Neural progenitor cell (in vitro differentiated cells): Measurements from ENCODE around the gene PLXNA4. TPM values are rescaled to one million over a fixed set of nuclear protein-coding genes. Genes with fewer than 3 reads are reported as not detected.

Experiments
- DNase-seq: peaks from one replicate; pipeline ENCODE4 v3.0.0-alpha.2; 2016; ENCODE audit warnings: low spot score
- H2AFZ ChIP-seq: fragments of 200-600 bp; sonication (generic); replicated peaks from 2 replicates; pipeline ENCODE4 v1.6.1; 2016; ENCODE audit warnings: antibody characterized with exemption
- H3F3A ChIP-seq: fragments of 200-600 bp; sonication (generic); 2 replicates; pipeline ENCODE4 v1.6.1; 2016; ENCODE audit warnings: antibody characterized with exemption, low read depth
- H3K27ac ChIP-seq: fragments of 200-600 bp; sonication (generic); 2 replicates; pipeline ENCODE4 v1.5.1; 2016; ENCODE audit warnings: mild to moderate bottlenecking
- H3K27me3 ChIP-seq: fragments of 200-600 bp; sonication (generic); 2 replicates; pipeline ENCODE4 v1.6.1; 2016; ENCODE audit warnings: mild to moderate bottlenecking, moderate library complexity
- H3K36me3 ChIP-seq: fragments of 200-600 bp; sonication (generic); 2 replicates; pipeline ENCODE4 v1.5.1; 2016
- H3K4me1 ChIP-seq: fragments of 200-600 bp; sonication (generic); 2 replicates; pipeline ENCODE4 v1.6.1; 2016; ENCODE audit warnings: mixed run types
- H3K4me2 ChIP-seq: fragments of 200-600 bp; sonication (generic); 2 replicates; pipeline ENCODE4 v1.6.1; 2016
- H3K4me3 ChIP-seq: fragments of 200-600 bp; sonication (generic); 2 replicates; pipeline ENCODE4 v1.5.1; 2016
- H3K79me2 ChIP-seq: fragments of 200-600 bp; sonication (generic); 2 replicates; pipeline ENCODE4 v1.6.1; 2016; ENCODE audit warnings: low read depth
- H3K9ac ChIP-seq: fragments of 200-600 bp; sonication (generic); 2 replicates; pipeline ENCODE4 v1.6.1; 2016
- H3K9me3 ChIP-seq: fragments of 200-600 bp; sonication (generic); 2 replicates; pipeline ENCODE4 v1.5.1; 2016; ENCODE audit warnings: low read depth
- H4K20me1 ChIP-seq: fragments of 200-600 bp; sonication (generic); 2 replicates; pipeline ENCODE4 v1.6.1; 2016; ENCODE audit warnings: low read depth
- H3K27ac Mint-ChIP-seq: 3 replicates; pipeline ENCODE4 v1.8.0; 2021; ENCODE audit warnings: mixed read lengths
- H3K27me3 Mint-ChIP-seq: 2 replicates; pipeline ENCODE4 v1.8.0; 2022; ENCODE audit warnings: low read depth, mild to moderate bottlenecking, inconsistent platforms, moderate library complexity, mixed read lengths; ENCODE audit not compliant: insufficient read depth
- H3K36me3 Mint-ChIP-seq: 3 replicates; pipeline ENCODE4 v1.8.0; 2021; ENCODE audit warnings: mixed read lengths
- H3K4me1 Mint-ChIP-seq: 3 replicates; pipeline ENCODE4 v1.8.0; 2021; ENCODE audit warnings: mixed read lengths
- H3K4me3 Mint-ChIP-seq: 3 replicates; pipeline ENCODE4 v1.8.0; 2021; ENCODE audit warnings: mild to moderate bottlenecking, moderate library complexity, mixed read lengths
- H3K9me3 Mint-ChIP-seq: 3 replicates; pipeline ENCODE4 v1.8.0; 2020; ENCODE audit warnings: mixed read lengths
- EZH2 ChIP-seq: fragments of 200-600 bp; sonication (generic); IDR thresholded peaks from 2 replicates; pipeline ENCODE4 v1.6.1; 2017; ENCODE audit warnings: antibody characterized with exemption, mild to moderate bottlenecking, moderate library complexity
- EZH2phosphoT487 ChIP-seq: fragments of 200-600 bp; sonication (generic); IDR thresholded peaks from 2 replicates; pipeline ENCODE4 v1.6.1; 2017; ENCODE audit warnings: antibody characterized with exemption
- total RNA-seq: library from RNA; depleted of rRNA; stranded (reverse); fragments of >200 nt; gene quantifications from 2 replicates; pipeline ENCODE4 v1.2.3, GENCODE V29; 2015; ENCODE audit warnings: low replicate concordance
- TF ChIP-seq, protein P1 (sequence below): fragments of 200-600 bp; sonication (generic); IDR thresholded peaks from 2 replicates; pipeline ENCODE4 v1.5.1; 2017; ENCODE audit warnings: antibody characterized with exemption, mild to moderate bottlenecking

PLXNA4 gene
- total RNA-seq, 1 donor from 2014 or later = 0.49 TPM

DNA sequence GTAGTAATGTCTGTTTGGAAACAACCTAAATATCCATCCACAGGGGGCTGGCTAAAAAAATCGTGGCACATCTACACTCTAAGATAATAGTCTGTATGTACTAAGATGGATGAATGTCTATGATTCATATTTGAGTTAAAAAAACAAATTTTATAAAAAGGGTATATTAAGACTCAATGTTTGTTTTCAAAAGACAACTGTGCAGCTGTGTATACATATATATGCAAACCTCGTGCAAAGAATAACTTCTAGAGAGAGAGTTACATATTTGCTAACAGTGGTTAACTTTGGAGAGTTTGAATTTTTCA is 323.5 kb downstream of the PLXNA4 start:
- no peaks in the 10 kb centered on the region for H3K9me3 ChIP-seq
- TF ChIP-seq EZH2 (no peak), EZH2phosphoT487 (no peak)
- no peaks in the 10 kb centered on the region for H3K27me3 ChIP-seq
- H3K9ac ChIP-seq = no peak overlapping the region
- Mint-ChIP-seq H3K9me3 (no peaks in the 10 kb centered on the region), H3K27me3 (peaks cover 7% of the 10 kb centered on the region), H3K4me3 (no peak overlapping the region), H3K4me1 (peaks cover 24% of the 10 kb centered on the region), H3K27ac (no peak overlapping the region), H3K36me3 (no peaks in the 10 kb centered on the region)
- no peaks in the 10 kb centered on the region for H4K20me1 ChIP-seq
- no peak overlapping the region for H3K4me2 ChIP-seq
- H3K36me3 ChIP-seq = no peaks in the 10 kb centered on the region
- no peak for DNase-seq
- H3K4me1 ChIP-seq = peaks cover 25% of the 10 kb centered on the region
- no peak overlapping the region for H3K4me3 ChIP-seq
- H3F3A ChIP-seq = peaks cover 10% of the 10 kb centered on the region
- H3K27ac ChIP-seq = no peak overlapping the region
- H3K79me2 ChIP-seq = no peaks in the 10 kb centered on the region
- H2AFZ ChIP-seq = no peak overlapping the region

DNA sequence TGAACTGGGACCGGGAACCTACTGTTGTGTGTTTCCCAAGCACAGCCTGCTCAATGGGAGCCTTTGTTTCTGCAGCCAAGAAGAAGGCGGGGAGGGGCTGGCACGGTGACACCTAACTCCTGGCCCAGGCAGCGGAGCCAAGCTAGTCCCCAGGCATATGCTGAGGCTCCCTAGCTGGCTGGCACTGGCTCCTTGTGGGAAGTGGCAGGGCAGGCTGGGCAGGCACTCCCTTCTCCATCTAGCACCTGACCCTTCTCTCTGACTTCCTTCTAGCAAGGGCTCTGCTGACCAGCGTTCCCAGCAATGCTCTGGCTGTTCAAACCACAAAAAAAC is 325.0 kb downstream of the PLXNA4 start:
- Histone ChIP-seq H4K20me1 (no peaks in the 10 kb centered on the region), H3K4me1 (peaks cover 25% of the 10 kb centered on the region), H3K36me3 (no peaks in the 10 kb centered on the region), H3F3A (peaks cover 10% of the 10 kb centered on the region), H3K9ac (no peak overlapping the region), H2AFZ (no peak overlapping the region), H3K4me2 (peak overlapping the region; percentile 54), H3K79me2 (no peaks in the 10 kb centered on the region), H3K27me3 (no peaks in the 10 kb centered on the region), H3K9me3 (no peaks in the 10 kb centered on the region), H3K4me3 (no peak overlapping the region), H3K27ac (no peak overlapping the region)
- peak; percentile 60 for DNase-seq
- Mint-ChIP-seq H3K27me3 (peaks cover 5% of the 10 kb centered on the region), H3K4me1 (peaks cover 24% of the 10 kb centered on the region), H3K9me3 (peaks cover 3% of the 10 kb centered on the region), H3K27ac (no peak overlapping the region), H3K4me3 (no peak overlapping the region), H3K36me3 (no peaks in the 10 kb centered on the region)
- TF ChIP-seq, protein P1, sequence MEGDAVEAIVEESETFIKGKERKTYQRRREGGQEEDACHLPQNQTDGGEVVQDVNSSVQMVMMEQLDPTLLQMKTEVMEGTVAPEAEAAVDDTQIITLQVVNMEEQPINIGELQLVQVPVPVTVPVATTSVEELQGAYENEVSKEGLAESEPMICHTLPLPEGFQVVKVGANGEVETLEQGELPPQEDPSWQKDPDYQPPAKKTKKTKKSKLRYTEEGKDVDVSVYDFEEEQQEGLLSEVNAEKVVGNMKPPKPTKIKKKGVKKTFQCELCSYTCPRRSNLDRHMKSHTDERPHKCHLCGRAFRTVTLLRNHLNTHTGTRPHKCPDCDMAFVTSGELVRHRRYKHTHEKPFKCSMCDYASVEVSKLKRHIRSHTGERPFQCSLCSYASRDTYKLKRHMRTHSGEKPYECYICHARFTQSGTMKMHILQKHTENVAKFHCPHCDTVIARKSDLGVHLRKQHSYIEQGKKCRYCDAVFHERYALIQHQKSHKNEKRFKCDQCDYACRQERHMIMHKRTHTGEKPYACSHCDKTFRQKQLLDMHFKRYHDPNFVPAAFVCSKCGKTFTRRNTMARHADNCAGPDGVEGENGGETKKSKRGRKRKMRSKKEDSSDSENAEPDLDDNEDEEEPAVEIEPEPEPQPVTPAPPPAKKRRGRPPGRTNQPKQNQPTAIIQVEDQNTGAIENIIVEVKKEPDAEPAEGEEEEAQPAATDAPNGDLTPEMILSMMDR = no peak
- TF ChIP-seq EZH2 (no peak), EZH2phosphoT487 (no peak)

DNA sequence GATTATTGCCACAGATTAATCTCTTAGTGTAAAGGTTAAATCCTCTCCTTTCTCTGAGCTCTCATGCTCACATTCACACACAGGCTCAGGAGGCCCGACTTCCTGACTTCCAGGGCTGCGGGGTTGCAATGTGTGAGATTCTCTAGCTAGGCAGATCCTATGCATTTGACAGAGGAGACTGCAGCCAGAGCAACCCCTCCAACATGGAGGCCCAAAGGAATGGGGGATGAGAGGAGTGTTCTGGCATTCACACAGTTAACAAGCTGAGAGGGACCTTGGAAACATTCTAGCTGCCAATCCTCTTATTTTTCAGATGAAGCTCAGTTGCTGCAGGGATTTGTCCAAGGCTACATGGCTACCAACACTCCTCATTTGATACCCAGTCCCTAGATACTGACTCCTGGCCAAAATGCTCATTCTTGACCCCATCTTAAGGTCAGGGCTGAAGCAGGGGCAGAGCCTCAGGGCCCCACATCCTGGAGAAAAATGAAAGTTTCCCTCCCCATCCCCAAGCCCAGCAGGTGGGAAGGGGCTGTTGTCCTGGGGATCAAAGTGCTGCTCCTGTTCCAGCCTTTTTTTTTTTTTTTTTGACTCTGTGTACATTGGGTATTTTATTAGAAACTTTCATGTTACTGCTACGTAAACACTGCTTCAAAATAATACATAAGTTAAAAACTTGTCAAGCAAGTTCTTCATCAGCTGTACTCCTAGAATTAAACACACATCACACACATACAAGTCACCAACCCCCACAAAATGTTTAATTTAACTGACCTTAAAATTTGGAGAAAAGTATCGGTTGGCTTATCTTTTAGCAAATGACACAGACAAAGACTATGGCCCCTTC is 325.6 kb downstream of the PLXNA4 start:
- H3K36me3 Mint-ChIP-seq = no peaks in the 10 kb centered on the region
- Histone ChIP-seq H3F3A (peaks cover 10% of the 10 kb centered on the region), H3K27ac (no peak overlapping the region), H2AFZ (no peak overlapping the region), H3K9ac (no peak overlapping the region), H3K4me1 (peaks cover 25% of the 10 kb centered on the region), H3K9me3 (no peaks in the 10 kb centered on the region), H4K20me1 (no peaks in the 10 kb centered on the region), H3K4me2 (peak overlapping the region; percentile 54), H3K79me2 (no peaks in the 10 kb centered on the region), H3K4me3 (no peak overlapping the region), H3K27me3 (no peaks in the 10 kb centered on the region), H3K36me3 (no peaks in the 10 kb centered on the region)
- peaks cover 4% of the 10 kb centered on the region for H3K9me3 Mint-ChIP-seq
- no peak overlapping the region for H3K27ac Mint-ChIP-seq
- no peak for TF ChIP-seq EZH2phosphoT487
- no peak for TF ChIP-seq EZH2
- TF ChIP-seq, protein P1 = no peak
- H3K27me3 Mint-ChIP-seq = peaks cover 2% of the 10 kb centered on the region
- DNase-seq = peak; percentile 29
- no peak overlapping the region for H3K4me3 Mint-ChIP-seq
- peaks cover 24% of the 10 kb centered on the region for H3K4me1 Mint-ChIP-seq

DNA sequence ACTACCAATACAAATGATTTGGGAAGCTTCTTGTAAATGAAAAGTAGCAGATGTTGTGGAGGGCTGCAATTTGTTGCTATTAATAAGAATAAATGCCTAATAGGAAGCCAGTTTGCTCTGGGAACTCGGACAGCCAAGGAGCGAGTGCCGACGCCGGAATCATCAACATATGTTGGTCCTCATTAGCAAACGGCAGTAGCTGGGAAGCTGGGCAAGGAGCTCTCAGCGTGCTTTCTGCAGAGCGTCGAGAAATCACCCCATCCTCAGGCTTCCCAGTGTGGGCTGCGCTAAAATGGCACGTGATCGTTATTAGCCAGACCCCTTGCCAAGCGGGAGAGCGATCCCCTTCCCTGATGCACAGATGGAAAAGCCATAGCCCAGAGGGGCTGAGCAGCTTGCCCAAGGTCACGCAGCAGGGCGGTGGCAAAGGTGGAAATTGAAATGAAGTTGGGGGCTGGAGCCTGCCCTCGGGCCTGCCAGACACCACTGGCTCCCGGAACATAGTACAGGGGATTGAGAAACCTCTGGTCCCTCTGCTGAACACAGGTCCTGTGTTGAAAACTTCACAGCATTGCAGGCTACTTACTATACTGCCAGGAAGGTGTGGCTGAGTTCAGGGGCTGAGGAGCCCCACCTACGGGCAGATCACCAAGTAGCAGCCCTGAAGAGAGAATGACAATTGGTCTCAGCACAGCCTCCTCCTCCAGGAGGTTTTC is 326.9 kb downstream of the PLXNA4 start:
- Histone ChIP-seq H3K9me3 (no peaks in the 10 kb centered on the region), H4K20me1 (no peaks in the 10 kb centered on the region), H3K9ac (no peak overlapping the region), H3F3A (peaks cover 10% of the 10 kb centered on the region), H3K4me1 (peaks cover 30% of the 10 kb centered on the region), H2AFZ (no peak overlapping the region), H3K4me2 (no peak overlapping the region), H3K27me3 (no peaks in the 10 kb centered on the region), H3K27ac (no peak overlapping the region), H3K36me3 (no peaks in the 10 kb centered on the region), H3K79me2 (no peaks in the 10 kb centered on the region), H3K4me3 (no peak overlapping the region)
- H3K27me3 Mint-ChIP-seq = peaks cover 3% of the 10 kb centered on the region
- no peaks in the 10 kb centered on the region for H3K36me3 Mint-ChIP-seq
- H3K4me1 Mint-ChIP-seq = peaks cover 24% of the 10 kb centered on the region
- TF ChIP-seq, protein P1 = peak; percentile 64
- TF ChIP-seq EZH2 = no peak
- TF ChIP-seq EZH2phosphoT487 = no peak
- DNase-seq = peak; percentile 69
- no peak overlapping the region for H3K4me3 Mint-ChIP-seq
- H3K9me3 Mint-ChIP-seq = peaks cover 7% of the 10 kb centered on the region
- H3K27ac Mint-ChIP-seq = no peak overlapping the region
